Ramos (cell line): ENCODE measurements around the gene RBMS3.

Source experiments
- in situ Hi-C: fragments of 300-500 bp; cut with MboI; formaldehyde crosslinking; loops from one replicate; pipeline ENCODE4 v1.14.3; 2022; ENCODE audit warnings: low sequenced_read_pairs; ENCODE audit not compliant: unreplicated experiment

Gene RBMS3

GRCh38 chr3:29593802-29594201 lies 312.9 kb downstream of the RBMS3 start:
- in situ Hi-C loops, result no loop called here

- in situ Hi-C loops, result no loop called here
Measured at GRCh38 chr3:29594261-29594660, 313.4 kb downstream of the RBMS3 start.

- in situ Hi-C loops, result no loop called here
Measured at GRCh38 chr3:29597376-29598008, 316.6 kb downstream of the RBMS3 start.

- in situ Hi-C loops, result no loop called here
Measured at GRCh38 chr3:29601861-29602585, 321.2 kb downstream of the RBMS3 start.

GRCh38 chr3:29605845-29606244 lies 325.0 kb downstream of the RBMS3 start:
- in situ Hi-C loops, result no loop called here

- in situ Hi-C loops, result no loop called here
Measured at GRCh38 chr3:29606416-29606815, 325.5 kb downstream of the RBMS3 start.

- in situ Hi-C loops, result no loop called here
Measured at GRCh38 chr3:29608414-29609327, 327.8 kb downstream of the RBMS3 start.

GRCh38 chr3:29609328-29609811 lies 328.5 kb downstream of the RBMS3 start:
- in situ Hi-C loops, result no loop called here

GRCh38 chr3:29610781-29611180 lies 329.9 kb downstream of the RBMS3 start:
- in situ Hi-C loops, result no loop called here

GRCh38 chr3:29611252-29611651 lies 330.4 kb downstream of the RBMS3 start:
- in situ Hi-C loops, result no loop called here

GRCh38 chr3:29612536-29612935 lies 331.7 kb downstream of the RBMS3 start:
- in situ Hi-C loops, result no loop called here

GRCh38 chr3:29614954-29615353 lies 334.1 kb downstream of the RBMS3 start:
- in situ Hi-C loops, result no loop called here

GRCh38 chr3:29618395-29619282 lies 337.8 kb downstream of the RBMS3 start:
- in situ Hi-C loops, result no loop called here

GRCh38 chr3:29619676-29620075 lies 338.8 kb downstream of the RBMS3 start:
- in situ Hi-C loops, result no loop called here

GRCh38 chr3:29627136-29628117 lies 346.6 kb downstream of the RBMS3 start:
- in situ Hi-C loops, result no loop called here

- in situ Hi-C loops, result no loop called here
Measured at GRCh38 chr3:29628795-29629194, 347.9 kb downstream of the RBMS3 start.

- in situ Hi-C loops, result no loop called here
Measured at GRCh38 chr3:29635888-29636287, 355.0 kb downstream of the RBMS3 start.

GRCh38 chr3:29637068-29637467 lies 356.2 kb downstream of the RBMS3 start:
- in situ Hi-C loops, result no loop called here
